IMR-90 (cell line): Measurements from ENCODE around the gene NRCAM. TPM values are rescaled to one million over a fixed set of nuclear protein-coding genes. Genes with fewer than 3 reads are reported as not detected.

ENCODE experiments used
- ATAC-seq: fragments of 200-7000 bp; cut with Tn5 transposase; 2 replicates; pipeline ENCODE4 v1.9.1; 2020; ENCODE audit warnings: low read depth, mild to moderate bottlenecking, moderate library complexity
- BruUV-seq: library from RNA; stranded (reverse); fragments of 400-500 nt; replicated peaks from 2 replicates; lab custom pipeline; 2021; lab: Mats Ljungman, UMichigan
- CTCF ChIA-PET: fragments of 300-600 bp; formaldehyde crosslinking; extraction: SDS; loops from one replicate; lab custom pipeline; 2021; ENCODE audit warnings: antibody characterized with exemption; lab: Yijun Ruan, JAX
- POLR2A ChIA-PET: fragments of 300-600 bp; sonication (Branson Sonifier 250); formaldehyde crosslinking; loops from one replicate; lab custom pipeline; 2022; ENCODE audit warnings: antibody characterized with exemption; ENCODE audit not compliant: unreplicated experiment; lab: Charles Lee
- DNase-seq: peaks from one replicate; pipeline ENCODE4 v3.0.0; 2013
- H2AFZ ChIP-seq: replicated peaks from 2 replicates; pipeline ENCODE3; 2013; ENCODE audit warnings: low read length, mild to moderate bottlenecking; ENCODE audit not compliant: poor library complexity
- H2AK5ac ChIP-seq: 2 replicates; pipeline ENCODE4 v1.6.1; 2013; ENCODE audit warnings: low read depth, low read length, inconsistent platforms
- H2AK9ac ChIP-seq: replicated peaks from 2 replicates; pipeline ENCODE3; 2013; ENCODE audit warnings: mild to moderate bottlenecking, low read depth, low read length, moderate library complexity; ENCODE audit not compliant: poor library complexity
- H2BK120ac ChIP-seq: 2 replicates; pipeline ENCODE4 v1.6.1; 2013; ENCODE audit warnings: low read depth, low read length, inconsistent platforms
- H2BK15ac ChIP-seq: 3 replicates; pipeline ENCODE4 v1.6.1; 2013; ENCODE audit warnings: low read depth, low read length, inconsistent platforms
- H2BK20ac ChIP-seq: 2 replicates; pipeline ENCODE4 v1.6.1; 2013; ENCODE audit warnings: low read depth, mild to moderate bottlenecking, inconsistent platforms, low read length, moderate library complexity
- H2BK5ac ChIP-seq: 2 replicates; pipeline ENCODE4 v1.6.1; 2013; ENCODE audit warnings: mild to moderate bottlenecking, low read depth, low read length, inconsistent platforms; ENCODE audit not compliant: poor library complexity, severe bottlenecking
- H3K14ac ChIP-seq: replicated peaks from 2 replicates; pipeline ENCODE4 v1.6.1; 2013; ENCODE audit warnings: low read depth, low read length, inconsistent platforms
- H3K18ac ChIP-seq: 2 replicates; pipeline ENCODE4 v1.6.1; 2013; ENCODE audit warnings: low read depth, low read length, control low read depth
- H3K23ac ChIP-seq: 2 replicates; pipeline ENCODE4 v1.6.1; 2013; ENCODE audit warnings: low read depth, low read length, inconsistent platforms
- H3K27ac ChIP-seq: 2 replicates; pipeline ENCODE4 v1.5.1; 2013; ENCODE audit warnings: mild to moderate bottlenecking, control low read depth, low read length; ENCODE audit not compliant: insufficient read depth
- H3K27me3 ChIP-seq: 2 replicates; pipeline ENCODE4 v1.6.1; 2013; ENCODE audit warnings: low read length; ENCODE audit not compliant: control insufficient read depth, insufficient read depth
- H3K36me3 ChIP-seq: 2 replicates; pipeline ENCODE4 v1.6.1; 2013; ENCODE audit warnings: low read length, mixed read lengths; ENCODE audit not compliant: control insufficient read depth, insufficient read depth
- H3K4ac ChIP-seq: 2 replicates; pipeline ENCODE4 v1.6.1; 2013; ENCODE audit warnings: low read depth, low read length, inconsistent platforms
- H3K4me1 ChIP-seq: 2 replicates; pipeline ENCODE4 v1.6.1; 2013; ENCODE audit warnings: low read length, mixed read lengths; ENCODE audit not compliant: control insufficient read depth, insufficient read depth
- H3K4me2 ChIP-seq: 2 replicates; pipeline ENCODE4 v1.6.1; 2013; ENCODE audit warnings: low read depth, mild to moderate bottlenecking, control low read depth, low read length, moderate library complexity
- H3K4me3 ChIP-seq: 2 replicates; pipeline ENCODE4 v1.5.1; 2013; ENCODE audit warnings: low read depth, mild to moderate bottlenecking, control low read depth, low read length, moderate library complexity; ENCODE audit not compliant: insufficient read depth
- H3K56ac ChIP-seq: 2 replicates; pipeline ENCODE4 v1.6.1; 2013; ENCODE audit warnings: low read length, inconsistent platforms; ENCODE audit not compliant: insufficient read depth; ENCODE audit errors: extremely low read depth
- H3K79me1 ChIP-seq, 2 experiments: 2 replicates each; pipeline ENCODE4 v1.6.1; 2013; ENCODE audit warnings: low read length in 2 of 2, inconsistent platforms in 1 of 2, low read depth in 1 of 2
- H3K9ac ChIP-seq: 2 replicates; pipeline ENCODE4 v1.6.1; 2013; ENCODE audit warnings: low read depth, low read length, control low read depth
- H3K9me1 ChIP-seq: 2 replicates; pipeline ENCODE4 v1.6.1; 2013; ENCODE audit warnings: low read length, inconsistent platforms; ENCODE audit not compliant: insufficient read depth
- H3K9me3 ChIP-seq: 2 replicates; pipeline ENCODE4 v1.6.1; 2013; ENCODE audit warnings: low read length; ENCODE audit not compliant: control insufficient read depth, insufficient read depth
- H4K20me1 ChIP-seq: 2 replicates; pipeline ENCODE4 v1.6.1; 2013; ENCODE audit warnings: low read length, inconsistent platforms; ENCODE audit not compliant: insufficient read depth
- H4K5ac ChIP-seq: 2 replicates; pipeline ENCODE4 v1.6.1; 2013; ENCODE audit warnings: mild to moderate bottlenecking, low read depth, low read length, control low read depth
- H4K8ac ChIP-seq, 2 experiments: 2 replicates each; pipeline ENCODE4 v1.6.1; 2013; ENCODE audit warnings: low read depth in 2 of 2, low read length in 2 of 2, control low read depth in 1 of 2, inconsistent platforms in 1 of 2
- H4K91ac ChIP-seq: 2 replicates; pipeline ENCODE4 v1.6.1; 2013; ENCODE audit warnings: low read depth, low read length, inconsistent platforms; ENCODE audit not compliant: insufficient read depth
- CHD1 ChIP-seq: IDR thresholded peaks from 2 replicates; pipeline ENCODE4 v1.6.1; 2012; ENCODE audit warnings: low read depth, low read length, improper control_type of control experiment
- NFE2L2 ChIP-seq: fragments of 150-350 bp; IDR thresholded peaks from 2 replicates; pipeline ENCODE4 v1.6.1; 2016; ENCODE audit warnings: low read depth, mild to moderate bottlenecking, low read length
- RAD21 ChIP-seq: IDR thresholded peaks from 2 replicates; pipeline ENCODE4 v1.6.1; 2012; ENCODE audit warnings: low read length, improper control_type of control experiment
- RCOR1 ChIP-seq: IDR thresholded peaks from 2 replicates; pipeline ENCODE4 v1.6.1; 2012; ENCODE audit warnings: mild to moderate bottlenecking, low read length, improper control_type of control experiment; ENCODE audit not compliant: insufficient replicate concordance
- WGBS, 2 experiments: methylation state at CpG; one replicate each; pipeline versions ENCODE4 v1.1.5 to v1.1.7; 2013; ENCODE audit warnings: missing lambda C conversion rate in 2 of 2; ENCODE audit not compliant: insufficient read length in 1 of 2; ENCODE audit errors: extremely low coverage in 2 of 2; 5-methylcytosine and 5-hydroxymethylcytosine counted together
- dilution Hi-C: fragments of 300-500 bp; cut with HindIII; formaldehyde crosslinking; loops from one replicate; pipeline ENCODE4 v1.14.3; 2018; ENCODE audit warnings: low sequenced_read_pairs; ENCODE audit not compliant: unreplicated experiment
- in situ Hi-C: fragments of 300-500 bp; cut with MboI; formaldehyde crosslinking; loops from 3 replicates; pipeline ENCODE4 v1.14.3; 2019; ENCODE audit warnings: low sequenced_read_pairs, inconsistent platforms, mixed read lengths
- intact Hi-C: fragments of 100-400 bp; cut with micrococcal nuclease; formaldehyde crosslinking; loops from 2 replicates; pipeline ENCODE4 v1.10.0; 2022
- polyA plus RNA-seq, 3 experiments: library from polyadenylated mRNA; depleted of rRNA; stranded (reverse); fragments of >200 nt; gene quantifications; 2 replicates each; pipeline ENCODE4 v1.2.3, GENCODE V29; 2012; ENCODE audit warnings: low replicate concordance in 1 of 3
- total RNA-seq: library from RNA; depleted of rRNA; stranded (reverse); fragments of >200 nt; gene quantifications from 2 replicates; pipeline ENCODE4 v1.2.3, GENCODE V29; 2012

The NRCAM gene
- total and polyA plus RNA-seq, 2 of the 4 experiments (the other 2 are of a cell fraction): 0.46 to 1.1 TPM

- no peak overlapping the region for H3K23ac ChIP-seq
- no CpG with 5 or more reads among the region's 2 CpGs for WGBS, 2 experiments
- H3K4me2 ChIP-seq: no peak overlapping the region
- no peak overlapping the region for H4K91ac ChIP-seq
- no peaks in the 10 kb centered on the region; the same call in 1 of the 2 replicates for H3K27me3 ChIP-seq
- H2BK15ac ChIP-seq: no peak overlapping the region
- no peak overlapping the region for H2BK5ac ChIP-seq
- no peak overlapping the region for H3K56ac ChIP-seq
- TF ChIP-seq RCOR1 (no peak), CHD1 (no peak), RAD21 (no peak), NFE2L2 (no peak)
- H3K14ac ChIP-seq: no peak overlapping the region
- POLR2A ChIA-PET: no interaction called here
- H3K4me1 ChIP-seq: no peaks in the 10 kb centered on the region
- no peak overlapping the region for H3K27ac ChIP-seq
- H3K4ac ChIP-seq: no peak overlapping the region
- H2AK9ac ChIP-seq: no peak overlapping the region
- intact Hi-C loops: no loop called here
- DNase-seq: no peak
- H3K4me3 ChIP-seq: no peak overlapping the region
- H4K8ac ChIP-seq: no peak overlapping the region
- no TSS peak for BruUV-seq
- no peak overlapping the region for H2BK20ac ChIP-seq
- ATAC-seq: no peak
- no peaks in the 10 kb centered on the region for H4K20me1 ChIP-seq
- in situ Hi-C loops: no loop called here
- no peaks in the 10 kb centered on the region for H3K36me3 ChIP-seq
- H4K5ac ChIP-seq: no peak overlapping the region
- no peak overlapping the region for H2BK120ac ChIP-seq
- CTCF ChIA-PET: no interaction called here
- H2AFZ ChIP-seq: no peak overlapping the region
- H3K9me3 ChIP-seq: no peaks in the 10 kb centered on the region
- no peak overlapping the region for H3K18ac ChIP-seq
- no peaks in the 10 kb centered on the region for H3K79me1 ChIP-seq
- dilution Hi-C loops: no loop called here
- no peaks in the 10 kb centered on the region for H3K9me1 ChIP-seq
- no peak overlapping the region for H2AK5ac ChIP-seq
- H3K9ac ChIP-seq: no peak overlapping the region
These were observed 22.2 kb downstream of the NRCAM start for GRCh38 chr7:108434010-108434409.
